Progenitor cell of endocrine pancreas (in vitro differentiated cells): Measurements from ENCODE around the gene STXBP6. TPM values are rescaled to one million over a fixed set of nuclear protein-coding genes. Genes with fewer than 3 reads are reported as not detected.
"Not testable (repeated sequence)": the region's sequence is repeated elsewhere in the genome, so short reads cannot be mapped to it uniquely, and the experiment has no call there.

Experiments
- DNase-seq: peaks from one replicate; pipeline ENCODE4 v3.0.0; 2021; ENCODE audit warnings: low spot score; ENCODE audit not compliant: unreplicated experiment
- H3K27ac Mint-ChIP-seq: 2 replicates; pipeline ENCODE4 v1.8.0; 2021; ENCODE audit warnings: mild to moderate bottlenecking, moderate library complexity, mixed read lengths
- H3K27me3 Mint-ChIP-seq: 2 replicates; pipeline ENCODE4 v1.8.0; 2021; ENCODE audit warnings: mixed read lengths
- H3K36me3 Mint-ChIP-seq: 2 replicates; pipeline ENCODE4 v1.8.0; 2022; ENCODE audit warnings: mixed read lengths; ENCODE audit not compliant: insufficient read depth
- H3K4me1 Mint-ChIP-seq: 2 replicates; pipeline ENCODE4 v1.8.0; 2021; ENCODE audit warnings: low read depth, mixed read lengths
- H3K4me3 Mint-ChIP-seq: 2 replicates; pipeline ENCODE4 v1.8.0; 2021; ENCODE audit warnings: low read depth, mild to moderate bottlenecking, moderate library complexity, mixed read lengths
- H3K9me3 Mint-ChIP-seq: 2 replicates; pipeline ENCODE4 v1.8.0; 2021; ENCODE audit warnings: low read depth, mixed read lengths
- total RNA-seq: library from RNA; stranded (reverse); gene quantifications from 2 replicates; pipeline ENCODE4 v1.2.1, GENCODE V29; 2021
- TF ChIP-seq, protein P1 (sequence below): fragments of 200-600 bp; sonication (generic); IDR thresholded peaks from one replicate; pipeline ENCODE4 v1.5.0; 2021; ENCODE audit warnings: antibody characterized with exemption, mild to moderate bottlenecking; ENCODE audit not compliant: unreplicated experiment

The STXBP6 gene
- total RNA-seq, 1 donor from 2014 or later = 11.9 TPM

DNA sequence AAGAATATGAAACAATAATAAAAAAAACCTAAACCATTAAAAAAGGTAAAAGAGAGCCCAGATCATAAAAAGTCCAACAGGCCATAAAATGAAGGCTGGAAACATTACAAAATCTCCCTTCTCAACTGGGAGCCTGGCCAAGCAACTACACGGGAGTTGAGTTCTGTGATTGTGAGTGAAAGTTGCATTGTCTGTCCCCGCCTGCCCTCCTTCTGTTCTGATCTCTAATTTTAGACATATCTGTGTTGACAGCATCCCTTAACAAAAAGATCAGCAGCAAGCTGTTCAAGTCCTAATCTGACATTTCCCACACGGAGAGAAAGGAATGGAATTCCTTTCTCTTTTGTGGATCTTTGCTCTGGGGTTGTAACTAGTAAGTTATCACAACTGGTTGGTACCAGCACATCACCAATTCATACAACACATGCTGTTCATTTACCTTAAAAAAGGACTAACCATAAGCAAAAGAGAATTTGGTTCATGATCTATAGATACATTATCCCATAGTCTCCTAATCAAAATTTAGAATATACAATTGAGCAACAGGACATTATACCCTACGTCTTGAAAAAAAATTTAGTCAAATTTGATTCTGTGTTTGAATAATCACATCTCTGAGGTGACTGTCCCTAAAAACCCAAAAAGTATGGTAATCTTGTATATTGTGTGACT, 210.9 kb downstream of the STXBP6 start:
- no peak for DNase-seq
- H3K36me3 Mint-ChIP-seq = peaks cover 4% of the 10 kb centered on the region
- H3K4me1 Mint-ChIP-seq = peaks cover 31% of the 10 kb centered on the region
- H3K9me3 Mint-ChIP-seq = no peaks in the 10 kb centered on the region
- peak overlapping the region; percentile 27 for H3K4me3 Mint-ChIP-seq
- no peaks in the 10 kb centered on the region for H3K27me3 Mint-ChIP-seq
- peak overlapping the region; percentile 94 for H3K27ac Mint-ChIP-seq
- TF ChIP-seq, protein P1, sequence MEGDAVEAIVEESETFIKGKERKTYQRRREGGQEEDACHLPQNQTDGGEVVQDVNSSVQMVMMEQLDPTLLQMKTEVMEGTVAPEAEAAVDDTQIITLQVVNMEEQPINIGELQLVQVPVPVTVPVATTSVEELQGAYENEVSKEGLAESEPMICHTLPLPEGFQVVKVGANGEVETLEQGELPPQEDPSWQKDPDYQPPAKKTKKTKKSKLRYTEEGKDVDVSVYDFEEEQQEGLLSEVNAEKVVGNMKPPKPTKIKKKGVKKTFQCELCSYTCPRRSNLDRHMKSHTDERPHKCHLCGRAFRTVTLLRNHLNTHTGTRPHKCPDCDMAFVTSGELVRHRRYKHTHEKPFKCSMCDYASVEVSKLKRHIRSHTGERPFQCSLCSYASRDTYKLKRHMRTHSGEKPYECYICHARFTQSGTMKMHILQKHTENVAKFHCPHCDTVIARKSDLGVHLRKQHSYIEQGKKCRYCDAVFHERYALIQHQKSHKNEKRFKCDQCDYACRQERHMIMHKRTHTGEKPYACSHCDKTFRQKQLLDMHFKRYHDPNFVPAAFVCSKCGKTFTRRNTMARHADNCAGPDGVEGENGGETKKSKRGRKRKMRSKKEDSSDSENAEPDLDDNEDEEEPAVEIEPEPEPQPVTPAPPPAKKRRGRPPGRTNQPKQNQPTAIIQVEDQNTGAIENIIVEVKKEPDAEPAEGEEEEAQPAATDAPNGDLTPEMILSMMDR = no peak

DNA sequence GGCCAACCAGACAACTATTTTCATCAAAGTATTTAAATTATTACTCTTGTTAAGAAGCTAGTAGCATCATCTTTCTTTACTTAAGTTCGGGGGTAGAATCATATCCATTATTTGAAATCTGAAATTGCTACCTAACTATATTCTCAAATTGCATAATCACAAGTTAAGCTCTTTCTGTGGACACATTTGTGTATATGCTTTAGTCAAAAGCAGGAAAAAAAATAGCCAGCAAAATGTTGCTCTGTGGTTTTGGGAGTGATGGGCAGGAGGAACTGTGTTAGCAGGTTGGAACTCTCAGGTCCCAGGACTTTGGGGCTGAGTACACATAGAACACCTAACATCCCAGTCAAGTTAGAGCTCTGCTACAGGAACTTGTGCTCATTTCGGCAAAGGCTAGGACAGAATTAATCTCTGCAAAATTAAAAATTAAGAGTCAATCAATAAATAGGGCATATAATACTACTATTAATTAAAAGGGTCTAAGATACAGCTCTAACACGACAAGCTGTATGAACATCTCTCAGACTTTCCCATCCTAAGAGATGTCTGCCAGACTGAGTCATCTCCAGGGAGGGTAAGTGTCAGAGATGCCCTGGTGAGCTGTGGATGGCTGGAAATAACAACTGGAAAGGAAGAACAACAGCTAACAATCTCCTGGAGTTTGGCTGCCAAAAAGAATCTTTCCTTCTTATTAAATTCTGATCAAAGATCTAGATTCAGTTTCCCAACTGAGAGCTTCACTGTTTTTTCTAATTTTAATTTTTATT, 212.5 kb downstream of the STXBP6 start:
- no peaks in the 10 kb centered on the region for H3K27me3 Mint-ChIP-seq
- TF ChIP-seq, protein P1 = no peak
- peaks cover 5% of the 10 kb centered on the region for H3K36me3 Mint-ChIP-seq

DNA sequence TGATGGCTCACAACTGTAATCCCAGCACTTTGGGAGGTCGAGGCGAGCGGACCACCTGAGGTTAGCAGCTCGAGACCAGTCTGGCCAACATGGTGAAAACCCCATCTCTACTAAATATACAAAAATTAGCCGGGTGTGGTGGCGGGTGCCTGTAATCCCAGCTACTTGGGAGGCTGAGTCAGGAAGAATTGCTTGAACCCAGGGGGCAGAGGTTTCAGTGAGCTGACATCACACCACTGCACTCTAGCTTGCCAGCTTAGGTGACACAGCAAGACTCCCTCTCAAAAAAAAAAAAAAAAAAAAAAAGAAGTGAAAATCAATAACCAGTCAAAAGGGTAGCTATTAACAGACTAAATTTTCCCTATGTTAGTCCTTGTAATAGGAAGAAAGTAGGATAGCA, 213.6 kb downstream of the STXBP6 start:
- H3K4me3 Mint-ChIP-seq, H3K36me3 Mint-ChIP-seq, DNase-seq, H3K27ac Mint-ChIP-seq, H3K9me3 Mint-ChIP-seq, H3K27me3 Mint-ChIP-seq: not testable (repeated sequence)
- peaks cover 29% of the 10 kb centered on the region for H3K4me1 Mint-ChIP-seq

More for the DNA sequence above, 212.5 kb downstream of the STXBP6 start:
- Mint-ChIP-seq H3K4me1 (peaks cover 31% of the 10 kb centered on the region), H3K9me3 (no peaks in the 10 kb centered on the region), H3K27ac (no peak overlapping the region), H3K4me3 (no peak overlapping the region)
- DNase-seq = no peak

DNA sequence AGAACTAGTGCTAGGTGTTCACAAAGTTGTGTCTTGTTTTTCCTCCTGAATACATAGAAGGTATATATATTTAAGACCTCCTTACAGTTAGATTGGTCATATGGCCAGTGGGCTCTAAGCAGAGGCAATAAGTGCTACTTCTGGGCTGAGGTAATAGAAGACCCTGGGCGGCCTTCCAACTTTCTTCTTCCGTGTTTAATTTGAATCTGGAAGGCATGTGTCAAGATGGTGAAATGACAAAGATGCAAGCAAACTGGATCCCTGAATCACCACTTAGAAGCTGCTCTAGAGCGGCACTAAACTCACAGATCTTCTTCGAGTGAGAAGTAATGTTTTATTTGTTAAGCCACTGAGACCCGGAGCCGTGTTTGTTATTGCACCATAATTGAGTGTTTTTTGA, 215.0 kb downstream of the STXBP6 start:
- H3K4me3 Mint-ChIP-seq = no peak overlapping the region
- no peak for DNase-seq
- peaks cover 22% of the 10 kb centered on the region for H3K4me1 Mint-ChIP-seq
- no peak overlapping the region for H3K27ac Mint-ChIP-seq
- peaks cover 3% of the 10 kb centered on the region for H3K36me3 Mint-ChIP-seq
- TF ChIP-seq, protein P1 = no peak
- no peaks in the 10 kb centered on the region for H3K27me3 Mint-ChIP-seq
- H3K9me3 Mint-ChIP-seq = no peaks in the 10 kb centered on the region

DNA sequence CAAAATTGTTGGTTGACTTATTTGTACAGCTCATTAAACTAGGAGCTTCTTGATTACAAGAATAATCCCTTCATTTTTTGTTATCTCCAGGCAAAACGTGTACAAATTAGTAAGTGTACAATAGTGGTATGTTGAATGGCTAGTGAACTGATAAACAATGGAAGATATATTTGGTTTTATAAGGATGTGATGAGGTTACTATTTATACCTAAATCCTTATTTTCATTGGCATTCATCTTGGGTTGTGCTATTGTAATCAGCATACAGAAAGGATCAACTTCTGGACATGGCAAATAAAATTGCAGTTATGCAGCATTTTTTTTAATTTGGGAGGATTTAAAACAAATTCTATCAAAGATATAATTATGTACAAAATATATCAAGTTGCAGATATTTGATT, 216.6 kb downstream of the STXBP6 start:
- Mint-ChIP-seq H3K36me3 (peaks cover 3% of the 10 kb centered on the region), H3K9me3 (no peaks in the 10 kb centered on the region), H3K27me3 (no peaks in the 10 kb centered on the region)

More for the DNA sequence above, 216.6 kb downstream of the STXBP6 start:
- Mint-ChIP-seq H3K27ac (no peak overlapping the region), H3K4me1 (peaks cover 8% of the 10 kb centered on the region), H3K4me3 (no peak overlapping the region)
- DNase-seq = no peak
- TF ChIP-seq, protein P1 = no peak
